ENCODE measurements around the gene TAC3. TPM values are rescaled to one million over a fixed set of nuclear protein-coding genes. Genes with fewer than 3 reads are reported as not detected.

Gene TAC3
- polyA plus RNA-seq, 1 donor: 13.5 TPM

DNA sequence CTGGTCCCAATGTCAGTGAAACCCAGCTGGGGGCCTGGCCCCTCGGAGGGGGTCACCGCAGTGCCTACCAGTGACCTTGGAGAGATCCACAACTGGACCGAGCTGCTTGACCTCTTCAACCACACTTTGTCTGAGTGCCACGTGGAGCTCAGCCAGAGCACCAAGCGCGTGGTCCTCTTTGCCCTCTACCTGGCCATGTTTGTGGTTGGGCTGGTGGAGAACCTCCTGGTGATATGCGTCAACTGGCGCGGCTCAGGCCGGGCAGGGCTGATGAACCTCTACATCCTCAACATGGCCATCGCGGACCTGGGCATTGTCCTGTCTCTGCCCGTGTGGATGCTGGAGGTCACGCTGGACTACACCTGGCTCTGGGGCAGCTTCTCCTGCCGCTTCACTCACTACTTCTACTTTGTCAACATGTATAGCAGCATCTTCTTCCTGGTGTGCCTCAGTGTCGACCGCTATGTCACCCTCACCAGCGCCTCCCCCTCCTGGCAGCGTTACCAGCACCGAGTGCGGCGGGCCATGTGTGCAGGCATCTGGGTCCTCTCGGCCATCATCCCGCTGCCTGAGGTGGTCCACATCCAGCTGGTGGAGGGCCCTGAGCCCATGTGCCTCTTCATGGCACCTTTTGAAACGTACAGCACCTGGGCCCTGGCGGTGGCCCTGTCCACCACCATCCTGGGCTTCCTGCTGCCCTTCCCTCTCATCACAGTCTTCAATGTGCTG is 21.0 kb downstream of the TAC3 start:
- no peaks in the 10 kb centered on the region for H3K9me3 ChIP-seq (ENCODE audit: control insufficient read depth, low read depth, low read length)
- no CpG with 5 or more reads among the region's 26 CpGs for WGBS (ENCODE audit: insufficient coverage, low lambda C conversion rate)
- H3K36me3 ChIP-seq (ENCODE audit: control insufficient read depth, insufficient read depth, low read length): peaks cover 30% of the 10 kb centered on the region
- H3K4me3 ChIP-seq (ENCODE audit: low read length): no peak overlapping the region
- no peak for DNase-seq
- H3K27ac ChIP-seq (ENCODE audit: low read length): no peak overlapping the region
- no peaks in the 10 kb centered on the region for H3K27me3 ChIP-seq (ENCODE audit: control insufficient read depth, insufficient read depth, low read length)
- H3K4me1 ChIP-seq (ENCODE audit: control insufficient read depth, insufficient read depth, low read length): peaks cover 2% of the 10 kb centered on the region

DNA sequence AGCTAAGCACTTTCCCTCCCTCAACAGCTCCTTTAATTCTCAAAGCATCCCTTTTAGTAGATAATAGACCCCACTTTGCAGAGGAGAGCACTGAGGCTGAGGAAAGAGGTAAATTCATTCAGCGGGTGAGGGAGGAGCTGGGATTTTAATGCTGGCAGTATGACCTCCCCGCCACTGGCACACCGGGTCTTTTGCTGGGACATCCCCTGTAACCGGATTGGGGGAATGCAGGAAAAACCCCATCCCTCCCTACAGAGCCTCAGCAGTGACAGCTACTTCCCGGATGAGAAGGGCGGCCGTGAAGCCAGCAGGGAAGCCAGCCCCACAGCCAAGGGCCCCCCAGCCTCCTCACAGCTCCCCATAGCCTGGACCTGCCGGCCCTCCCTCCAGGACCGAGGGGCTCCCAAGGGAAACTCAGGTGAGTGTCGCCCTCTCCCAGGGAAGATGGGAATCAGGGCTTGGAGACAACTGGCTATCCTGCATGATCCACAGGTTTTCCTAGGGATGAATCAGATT is 22.0 kb downstream of the TAC3 start:
- H3K4me1 ChIP-seq (ENCODE audit: control insufficient read depth, insufficient read depth, low read length): peaks cover 2% of the 10 kb centered on the region
- no CpG with 5 or more reads among the region's 10 CpGs for WGBS (ENCODE audit: insufficient coverage, low lambda C conversion rate)
- peaks cover 21% of the 10 kb centered on the region for H3K36me3 ChIP-seq (ENCODE audit: control insufficient read depth, insufficient read depth, low read length)
- no peak overlapping the region for H3K4me3 ChIP-seq (ENCODE audit: low read length)
- no peak overlapping the region for H3K27ac ChIP-seq (ENCODE audit: low read length)
- no peaks in the 10 kb centered on the region for H3K9me3 ChIP-seq (ENCODE audit: control insufficient read depth, low read depth, low read length)
- H3K27me3 ChIP-seq (ENCODE audit: control insufficient read depth, insufficient read depth, low read length): no peaks in the 10 kb centered on the region
- DNase-seq: no peak

DNA sequence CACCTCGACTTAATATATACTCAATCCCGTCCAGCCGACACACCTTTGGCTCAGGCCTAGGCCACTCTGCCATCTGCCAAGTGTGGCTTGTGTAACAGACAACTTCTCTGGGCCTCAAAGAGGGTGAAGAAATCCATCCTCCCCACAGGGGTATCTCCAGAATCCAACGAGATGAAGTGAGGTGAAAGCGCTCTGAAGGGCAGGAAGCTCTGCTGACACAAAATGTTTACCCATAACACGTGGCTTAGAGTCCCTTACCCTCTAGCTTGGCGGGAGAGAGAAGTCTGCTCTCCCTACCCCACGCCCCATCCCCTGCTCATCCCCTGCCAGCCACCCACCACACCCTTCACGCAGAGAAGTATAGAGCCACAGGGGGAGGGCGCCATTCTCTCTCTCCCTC is 23.0 kb downstream of the TAC3 start:
- WGBS (ENCODE audit: insufficient coverage, low lambda C conversion rate): no CpG with 5 or more reads among the region's 10 CpGs
- peaks cover 14% of the 10 kb centered on the region for H3K36me3 ChIP-seq (ENCODE audit: control insufficient read depth, insufficient read depth, low read length)
- no peak overlapping the region for H3K27ac ChIP-seq (ENCODE audit: low read length)
- no peaks in the 10 kb centered on the region for H3K9me3 ChIP-seq (ENCODE audit: control insufficient read depth, low read depth, low read length)
- H3K4me3 ChIP-seq (ENCODE audit: low read length): no peak overlapping the region
- H3K27me3 ChIP-seq (ENCODE audit: control insufficient read depth, insufficient read depth, low read length): no peaks in the 10 kb centered on the region
- peaks cover 2% of the 10 kb centered on the region for H3K4me1 ChIP-seq (ENCODE audit: control insufficient read depth, insufficient read depth, low read length)
- no peak for DNase-seq

DNA sequence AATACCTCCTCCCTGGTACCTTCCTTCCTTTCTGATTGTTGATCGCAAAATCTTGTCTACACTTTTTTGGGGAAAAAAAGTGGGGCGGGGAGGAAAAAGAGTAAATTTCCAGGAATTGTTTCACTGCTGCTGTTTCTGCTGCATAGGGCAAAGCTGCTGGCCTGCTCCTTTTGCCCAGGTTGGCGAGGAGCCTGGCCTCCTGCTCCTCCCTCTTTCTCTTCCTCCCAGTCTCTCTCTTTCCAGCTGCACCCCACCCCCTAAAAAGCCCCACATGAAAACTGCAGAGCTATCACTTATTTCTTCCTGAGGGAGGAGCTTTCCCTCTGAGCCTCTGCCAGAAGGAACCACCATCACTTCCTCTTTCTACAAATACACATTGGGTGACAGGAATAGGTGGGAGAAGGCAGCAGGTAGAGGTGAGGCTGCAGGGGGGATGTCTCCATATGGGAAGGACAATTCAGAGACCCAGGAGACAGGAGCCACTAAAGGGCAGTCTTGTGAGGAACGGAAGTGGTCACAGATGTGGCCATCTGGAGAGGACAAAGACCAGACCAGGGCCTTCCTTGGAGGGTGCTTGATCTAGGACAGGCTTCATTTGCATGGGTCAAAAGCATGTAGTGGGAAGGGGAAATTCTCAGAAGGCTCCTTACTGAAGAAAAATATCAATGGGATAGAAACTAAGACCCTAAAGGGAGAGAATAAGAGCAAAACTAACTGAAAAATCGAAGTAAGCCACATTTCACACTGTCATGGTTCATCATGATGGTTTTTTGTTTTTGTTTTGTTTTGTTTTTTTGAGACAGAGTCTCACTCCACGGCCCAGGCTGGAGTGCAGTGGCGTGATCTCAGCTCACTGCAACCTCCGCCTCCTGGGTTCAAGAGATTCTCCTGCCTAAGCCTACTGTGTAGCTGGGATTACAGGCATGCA is 24.7 kb downstream of the TAC3 start:
- no peaks in the 10 kb centered on the region for H3K9me3 ChIP-seq (ENCODE audit: control insufficient read depth, low read depth, low read length)
- no peak overlapping the region for H3K27ac ChIP-seq (ENCODE audit: low read length)
- DNase-seq: no peak
- H3K4me1 ChIP-seq (ENCODE audit: control insufficient read depth, insufficient read depth, low read length): peaks cover 2% of the 10 kb centered on the region
- H3K27me3 ChIP-seq (ENCODE audit: control insufficient read depth, insufficient read depth, low read length): no peaks in the 10 kb centered on the region
- no CpG with 5 or more reads among the region's 8 CpGs for WGBS (ENCODE audit: insufficient coverage, low lambda C conversion rate)
- peaks cover 6% of the 10 kb centered on the region for H3K36me3 ChIP-seq (ENCODE audit: control insufficient read depth, insufficient read depth, low read length)
- no peak overlapping the region for H3K4me3 ChIP-seq (ENCODE audit: low read length)

DNA sequence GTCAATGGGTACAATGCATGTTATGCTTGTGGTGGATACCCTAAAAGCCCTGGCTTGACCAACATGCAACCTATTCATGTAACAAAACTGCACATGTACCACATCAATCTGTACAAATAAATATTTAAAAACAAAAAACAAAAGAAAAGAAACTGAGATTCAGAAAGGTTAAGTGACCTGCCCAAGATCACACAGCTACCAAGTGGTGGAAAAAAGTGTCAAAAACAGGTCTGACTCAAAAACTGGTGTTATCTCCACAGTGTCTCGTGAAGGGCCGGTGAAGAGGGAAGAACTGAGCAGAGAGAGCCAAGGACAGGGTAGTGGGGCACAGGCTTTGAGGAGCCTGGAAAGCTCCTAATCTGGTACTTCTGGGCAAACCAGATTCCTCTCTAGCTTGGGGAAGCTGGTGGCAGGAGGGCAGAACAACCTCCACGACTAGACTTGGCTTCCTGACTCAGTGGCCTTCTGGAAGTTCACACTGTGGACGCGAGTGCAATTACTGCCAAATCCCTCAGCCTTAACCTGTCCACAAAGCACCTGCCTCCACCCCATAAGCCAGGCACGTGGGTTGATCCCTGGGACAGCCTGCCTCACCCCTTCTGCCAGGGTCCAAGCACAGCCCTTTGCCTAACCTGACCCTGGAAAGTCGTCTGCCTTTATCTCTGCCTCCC is 25.5 kb downstream of the TAC3 start:
- peaks cover 2% of the 10 kb centered on the region for H3K4me1 ChIP-seq (ENCODE audit: control insufficient read depth, insufficient read depth, low read length)
- H3K27ac ChIP-seq (ENCODE audit: low read length): no peak overlapping the region
- no peaks in the 10 kb centered on the region for H3K9me3 ChIP-seq (ENCODE audit: control insufficient read depth, low read depth, low read length)
- H3K36me3 ChIP-seq (ENCODE audit: control insufficient read depth, insufficient read depth, low read length): peaks cover 3% of the 10 kb centered on the region
- H3K4me3 ChIP-seq (ENCODE audit: low read length): no peak overlapping the region
- DNase-seq: no peak
- H3K27me3 ChIP-seq (ENCODE audit: control insufficient read depth, insufficient read depth, low read length): no peaks in the 10 kb centered on the region
- WGBS (ENCODE audit: insufficient coverage, low lambda C conversion rate): no CpG with 5 or more reads among the region's 7 CpGs

DNA sequence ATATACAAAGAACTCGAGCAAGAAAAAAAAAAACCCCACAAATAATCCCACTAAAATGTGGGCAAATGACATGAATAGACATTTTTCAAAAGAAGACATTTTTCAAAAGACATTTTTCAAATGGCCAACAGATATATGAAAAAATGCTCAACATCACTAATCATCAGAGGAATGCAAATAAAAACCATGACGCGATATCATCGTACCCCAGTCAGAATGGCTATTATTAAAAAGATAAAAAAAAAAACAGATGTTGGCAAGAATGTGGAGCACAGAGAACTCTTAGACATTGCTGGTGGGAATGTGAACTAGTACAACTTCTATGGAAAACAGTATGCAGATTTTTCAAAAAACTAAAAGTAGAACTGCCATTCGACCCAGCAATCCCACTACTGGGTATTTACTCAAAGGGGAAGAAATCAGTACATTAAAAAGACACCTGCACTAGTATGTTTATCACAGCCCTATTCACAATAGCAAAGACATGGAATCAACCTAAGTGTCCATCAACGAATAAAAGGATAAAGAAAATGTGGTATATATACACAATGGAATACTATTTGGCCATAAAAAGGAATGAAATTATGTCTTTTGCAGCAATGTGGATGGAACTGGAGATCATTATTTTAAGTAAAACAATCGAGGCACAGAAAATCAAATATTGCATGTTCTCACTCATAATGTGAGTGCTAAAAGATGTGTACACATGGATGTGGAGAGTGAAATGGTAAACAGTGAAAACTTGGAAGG is 26.3 kb downstream of the TAC3 start:
- no peak for DNase-seq
- Histone ChIP-seq H3K4me1 (ENCODE audit: control insufficient read depth, insufficient read depth, low read length) (peaks cover 2% of the 10 kb centered on the region), H3K27me3 (ENCODE audit: control insufficient read depth, insufficient read depth, low read length) (no peaks in the 10 kb centered on the region), H3K27ac (ENCODE audit: low read length) (no peak overlapping the region), H3K36me3 (ENCODE audit: control insufficient read depth, insufficient read depth, low read length) (no peaks in the 10 kb centered on the region), H3K4me3 (ENCODE audit: low read length) (no peak overlapping the region), H3K9me3 (ENCODE audit: control insufficient read depth, low read depth, low read length) (no peaks in the 10 kb centered on the region)
- 89% methylated on average over 5 of the region's 7 CpGs for WGBS (ENCODE audit: insufficient coverage, low lambda C conversion rate)

DNA sequence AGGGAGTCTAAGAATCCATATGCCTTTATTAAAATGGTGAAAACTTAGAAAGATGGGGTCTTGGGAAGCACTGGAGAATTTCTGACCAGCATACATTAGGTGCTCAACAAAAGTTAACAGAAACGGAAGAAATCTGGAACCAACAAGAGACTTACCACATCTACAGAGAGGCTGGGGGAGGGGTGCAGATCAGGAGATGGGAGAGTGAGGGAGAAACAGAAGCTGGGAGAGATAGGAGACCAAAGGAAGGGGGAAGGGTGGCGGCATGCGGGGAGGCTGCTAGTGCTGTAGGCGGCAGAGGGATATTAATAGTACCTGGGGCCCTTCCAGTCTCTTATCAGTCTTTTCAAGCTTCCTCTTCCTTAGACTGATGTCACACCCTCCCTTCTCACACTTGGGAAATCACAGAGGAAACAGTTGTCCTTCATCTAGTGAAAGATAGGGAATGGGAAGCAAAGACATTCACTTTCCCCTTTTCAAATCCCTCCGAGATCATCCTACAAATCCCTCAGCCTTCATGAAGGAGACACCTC is 28.1 kb downstream of the TAC3 start:
- 20% methylated on average over 1 of the region's 5 CpGs for WGBS (ENCODE audit: insufficient coverage, low lambda C conversion rate)
- peaks cover 2% of the 10 kb centered on the region for H3K4me1 ChIP-seq (ENCODE audit: control insufficient read depth, insufficient read depth, low read length)
- H3K27ac ChIP-seq (ENCODE audit: low read length): no peak overlapping the region
- H3K27me3 ChIP-seq (ENCODE audit: control insufficient read depth, insufficient read depth, low read length): no peaks in the 10 kb centered on the region
- DNase-seq: peak in 1 of 2 donors; percentile 30
- H3K4me3 ChIP-seq (ENCODE audit: low read length): no peak overlapping the region
- no peaks in the 10 kb centered on the region for H3K36me3 ChIP-seq (ENCODE audit: control insufficient read depth, insufficient read depth, low read length)
- no peaks in the 10 kb centered on the region for H3K9me3 ChIP-seq (ENCODE audit: control insufficient read depth, low read depth, low read length)

DNA sequence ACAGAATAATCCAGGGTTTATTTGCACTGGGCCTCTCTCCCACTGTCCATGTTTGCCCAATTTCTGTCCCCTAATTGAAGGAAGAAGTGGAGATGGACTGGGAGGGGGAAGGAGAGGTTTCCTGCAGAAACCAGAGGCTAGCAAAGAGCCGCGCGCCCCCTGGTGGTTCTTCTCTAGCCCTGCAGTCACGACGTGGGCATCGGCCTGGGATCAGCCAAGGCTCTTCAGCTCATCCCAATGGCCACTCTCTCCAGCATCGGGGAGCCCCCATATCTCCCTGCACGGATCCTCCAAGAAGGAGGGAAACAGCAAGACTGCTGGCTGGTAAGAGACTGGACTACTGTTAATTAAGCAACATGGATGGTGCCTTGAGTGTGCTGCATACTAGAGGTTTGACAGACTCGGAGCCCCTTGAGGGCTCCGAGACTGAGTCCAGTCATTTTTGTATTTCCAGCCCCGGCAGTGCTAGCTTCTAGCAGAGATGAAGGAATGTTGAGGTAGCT is 28.7 kb downstream of the TAC3 start:
- no CpG with 5 or more reads among the region's 11 CpGs for WGBS (ENCODE audit: insufficient coverage, low lambda C conversion rate)
- H3K9me3 ChIP-seq (ENCODE audit: control insufficient read depth, low read depth, low read length): no peaks in the 10 kb centered on the region
- H3K27ac ChIP-seq (ENCODE audit: low read length): no peak overlapping the region
- H3K4me3 ChIP-seq (ENCODE audit: low read length): no peak overlapping the region
- peak; percentile 60 to 72 for DNase-seq
- H3K36me3 ChIP-seq (ENCODE audit: control insufficient read depth, insufficient read depth, low read length): no peaks in the 10 kb centered on the region
- peaks cover 2% of the 10 kb centered on the region for H3K4me1 ChIP-seq (ENCODE audit: control insufficient read depth, insufficient read depth, low read length)
- no peaks in the 10 kb centered on the region for H3K27me3 ChIP-seq (ENCODE audit: control insufficient read depth, insufficient read depth, low read length)

DNA sequence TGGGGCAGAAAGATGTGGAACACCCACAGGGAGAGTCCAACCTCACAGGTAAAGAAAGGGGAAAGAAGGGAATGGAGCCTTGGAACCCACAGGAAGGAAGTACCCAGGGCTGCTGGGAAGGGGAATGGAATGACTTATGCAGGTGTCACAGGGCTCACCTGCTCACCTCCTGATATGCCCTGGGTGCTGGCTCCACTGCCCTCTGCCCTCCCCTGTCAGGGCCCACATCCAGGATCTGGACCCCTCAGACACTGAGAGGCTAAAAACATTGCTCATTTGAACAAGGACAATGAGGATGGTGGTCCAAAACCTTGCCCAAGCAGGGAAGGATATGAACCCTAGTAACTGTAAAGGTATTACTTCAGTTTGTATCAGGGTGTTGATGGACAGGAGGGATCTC is 29.3 kb downstream of the TAC3 start:
- H3K27ac ChIP-seq (ENCODE audit: low read length): no peak overlapping the region
- H3K4me1 ChIP-seq (ENCODE audit: control insufficient read depth, insufficient read depth, low read length): peaks cover 2% of the 10 kb centered on the region
- H3K27me3 ChIP-seq (ENCODE audit: control insufficient read depth, insufficient read depth, low read length): no peaks in the 10 kb centered on the region
- H3K4me3 ChIP-seq (ENCODE audit: low read length): no peak overlapping the region
- no peak for DNase-seq
- no peaks in the 10 kb centered on the region for H3K9me3 ChIP-seq (ENCODE audit: control insufficient read depth, low read depth, low read length)
- no peaks in the 10 kb centered on the region for H3K36me3 ChIP-seq (ENCODE audit: control insufficient read depth, insufficient read depth, low read length)
